GM18868 (cell line): Measurements from ENCODE around the gene GRID1.
"Not testable (repeated sequence)": the region's sequence is repeated elsewhere in the genome, so short reads cannot be mapped to it uniquely, and the experiment has no call there.

Experiments
- ATAC-seq: cut with Tn5 transposase; IDR thresholded peaks from one replicate; pipeline ENCODE4 v1.9.1; 2021; ENCODE audit warnings: mild to moderate bottlenecking, moderate library complexity; ENCODE audit not compliant: unreplicated experiment

The GRID1 gene

GRCh38 chr10:85699066-85699465, 667.5 kb downstream of the GRID1 start:
- not testable (repeated sequence) for ATAC-seq

GRCh38 chr10:85696893-85697292, 669.7 kb downstream of the GRID1 start:
- no peak for ATAC-seq

GRCh38 chr10:85682621-85683020, 684.0 kb downstream of the GRID1 start:
- ATAC-seq, result no peak

GRCh38 chr10:85679710-85680109, 686.9 kb downstream of the GRID1 start:
- ATAC-seq, result no peak

GRCh38 chr10:85679061-85679460, 687.5 kb downstream of the GRID1 start:
- no peak for ATAC-seq

GRCh38 chr10:85674851-85675250, 691.7 kb downstream of the GRID1 start:
- ATAC-seq, result no peak

- no peak for ATAC-seq
Measured at GRCh38 chr10:85673270-85673669, 693.3 kb downstream of the GRID1 start.

GRCh38 chr10:85671530-85671929, 695.1 kb downstream of the GRID1 start:
- ATAC-seq, result no peak

GRCh38 chr10:85668522-85668921, 698.1 kb downstream of the GRID1 start:
- no peak for ATAC-seq

- ATAC-seq, result no peak
Measured at GRCh38 chr10:85667638-85668233, 698.9 kb downstream of the GRID1 start.

GRCh38 chr10:85666987-85667386, 699.6 kb downstream of the GRID1 start:
- no peak for ATAC-seq

- ATAC-seq, result peak; percentile 46
Measured at GRCh38 chr10:85666102-85666501, 700.5 kb downstream of the GRID1 start.

GRCh38 chr10:85665681-85666080, 700.9 kb downstream of the GRID1 start:
- ATAC-seq, result no peak

- ATAC-seq, result no peak
Measured at GRCh38 chr10:85665078-85665477, 701.5 kb downstream of the GRID1 start.

- ATAC-seq, result no peak
Measured at GRCh38 chr10:85661123-85661522, 705.5 kb downstream of the GRID1 start.

- no peak for ATAC-seq
Measured at GRCh38 chr10:85659331-85659730, 707.3 kb downstream of the GRID1 start.

- ATAC-seq, result no peak
Measured at GRCh38 chr10:85658518-85658917, 708.1 kb downstream of the GRID1 start.

- no peak for ATAC-seq
Measured at GRCh38 chr10:85657476-85658113, 709.0 kb downstream of the GRID1 start.

- ATAC-seq, result no peak
Measured at GRCh38 chr10:85655411-85655810, 711.2 kb downstream of the GRID1 start.

- ATAC-seq, result no peak
Measured at GRCh38 chr10:85651497-85651882, 715.1 kb downstream of the GRID1 start.

GRCh38 chr10:85650791-85651496, 715.7 kb downstream of the GRID1 start:
- no peak for ATAC-seq

- ATAC-seq, result no peak
Measured at GRCh38 chr10:85649461-85649860, 717.1 kb downstream of the GRID1 start.
